HepG2 (cell line): ENCODE measurements around the gene CDV3. TPM values are rescaled to one million over a fixed set of nuclear protein-coding genes. Genes with fewer than 3 reads are reported as not detected.

ENCODE experiments used
- ARID3A ChIP-seq: IDR thresholded peaks from 2 replicates; pipeline ENCODE4 v1.6.1; 2012; ENCODE audit warnings: low read depth, low read length, improper control_type of control experiment
- ARNTL ChIP-seq: sonication (generic); formaldehyde crosslinking; IDR thresholded peaks from 2 replicates; pipeline ENCODE4 v1.4.0; 2020; ENCODE audit warnings: mild to moderate bottlenecking, missing genetic modification reagents
- ATF3 ChIP-seq: sonication (generic); formaldehyde crosslinking; IDR thresholded peaks from 2 replicates; pipeline ENCODE4 v1.4.0; 2020; ENCODE audit warnings: missing genetic modification reagents
- CENPT ChIP-seq: sonication (generic); formaldehyde crosslinking; IDR thresholded peaks from 2 replicates; pipeline ENCODE4 v1.8.0; 2022; ENCODE audit warnings: low read depth, mild to moderate bottlenecking, moderate library complexity, missing genetic modification reagents
- CENPX ChIP-seq: sonication (generic); formaldehyde crosslinking; IDR thresholded peaks from 2 replicates; pipeline ENCODE4 v1.9.0; 2021; ENCODE audit warnings: mild to moderate bottlenecking, missing genetic modification reagents, moderate library complexity
- CREM ChIP-seq, 2 experiments: sonication (generic) in 1 of 2; formaldehyde crosslinking in 1 of 2; IDR thresholded peaks; 2 replicates each; pipeline versions ENCODE4 v1.4.0 to v1.6.1; 2016 to 2020; ENCODE audit warnings: antibody characterized with exemption in 1 of 2, mild to moderate bottlenecking in 1 of 2, missing genetic modification reagents in 1 of 2
- CTCF ChIP-seq: sonication (generic); formaldehyde crosslinking; IDR thresholded peaks from 2 replicates; pipeline ENCODE4 v1.5.0; 2020; ENCODE audit warnings: mild to moderate bottlenecking, missing genetic modification reagents, moderate library complexity
- E2F5 ChIP-seq: sonication (generic); formaldehyde crosslinking; conservative IDR thresholded peaks from 2 replicates; pipeline ENCODE4 v1.4.0; 2020; ENCODE audit warnings: missing genetic modification reagents
- IRF1 ChIP-seq: sonication (generic); formaldehyde crosslinking; IDR thresholded peaks from 2 replicates; pipeline ENCODE4 v1.4.0; 2020; ENCODE audit warnings: low read depth, mild to moderate bottlenecking, missing genetic modification reagents
- KDM1A ChIP-seq: IDR thresholded peaks from 2 replicates; pipeline ENCODE4 v1.6.1; 2016; ENCODE audit warnings: missing compliant biosample characterization
- KLF16 ChIP-seq, 2 experiments: sonication (generic) in 1 of 2; formaldehyde crosslinking in 1 of 2; IDR thresholded peaks; 2 replicates each; pipeline versions ENCODE4 v1.6.1 to v1.8.0; 2016 to 2023; ENCODE audit warnings: missing genetic modification reagents in 2 of 2, missing compliant biosample characterization in 1 of 2
- MBD4 ChIP-seq: IDR thresholded peaks from 2 replicates; pipeline ENCODE4 v1.6.1; 2012; ENCODE audit warnings: low read length, inconsistent platforms, borderline replicate concordance
- NCOA1 ChIP-seq: sonication (generic); formaldehyde crosslinking; IDR thresholded peaks from 2 replicates; pipeline ENCODE4 v1.9.0; 2021; ENCODE audit warnings: missing genetic modification reagents
- PCBP2 ChIP-seq: fragments of 200-400 bp; formaldehyde crosslinking; optimal IDR thresholded peaks from 2 replicates; pipeline ENCODE3; 2018; ENCODE audit warnings: low read length, low read depth; ENCODE audit not compliant: poor library complexity, severe bottlenecking
- RBFOX2 ChIP-seq: fragments of 200-400 bp; formaldehyde crosslinking; IDR thresholded peaks from 2 replicates; pipeline ENCODE4 v1.6.1; 2017; ENCODE audit warnings: low read depth, mild to moderate bottlenecking, low read length
- RFX3 ChIP-seq: IDR thresholded peaks from 2 replicates; pipeline ENCODE4 v1.6.1; 2016; ENCODE audit warnings: missing biosample characterization, missing genetic modification reagents
- SMC3 ChIP-seq: IDR thresholded peaks from 2 replicates; pipeline ENCODE4 v1.6.1; 2011; ENCODE audit warnings: low read length, improper control_type of control experiment
- SNAPC2 ChIP-seq: sonication (generic); formaldehyde crosslinking; IDR thresholded peaks from 2 replicates; pipeline ENCODE4 v1.8.1; 2022; ENCODE audit warnings: mild to moderate bottlenecking, missing genetic modification reagents
- YEATS2 ChIP-seq: sonication (generic); formaldehyde crosslinking; IDR thresholded peaks from 2 replicates; pipeline ENCODE4 v1.4.0; 2020; ENCODE audit warnings: missing genetic modification reagents, borderline replicate concordance
- ZC3H4 ChIP-seq: sonication (generic); formaldehyde crosslinking; IDR thresholded peaks from 2 replicates; pipeline ENCODE4 v1.4.0; 2020; ENCODE audit warnings: missing genetic modification reagents, borderline replicate concordance
- ZFP82 ChIP-seq: sonication (generic); formaldehyde crosslinking; IDR thresholded peaks from 2 replicates; pipeline ENCODE4 v1.5.1; 2020; ENCODE audit warnings: mild to moderate bottlenecking, missing genetic modification reagents, borderline replicate concordance
- ZKSCAN1 ChIP-seq: fragments of 150-350 bp; IDR thresholded peaks from 2 replicates; pipeline ENCODE4 v1.6.1; 2014; ENCODE audit warnings: low read length
- ZNF296 ChIP-seq: sonication (generic); formaldehyde crosslinking; conservative IDR thresholded peaks from 2 replicates; pipeline ENCODE4 v1.5.0; 2020; ENCODE audit warnings: mild to moderate bottlenecking, missing genetic modification reagents
- ZNF451 ChIP-seq: sonication (generic); formaldehyde crosslinking; IDR thresholded peaks from 2 replicates; pipeline ENCODE4 v1.5.0; 2020; ENCODE audit warnings: mild to moderate bottlenecking, missing genetic modification reagents
- ZNF460 ChIP-seq: sonication (generic); formaldehyde crosslinking; IDR thresholded peaks from 2 replicates; pipeline ENCODE4 v1.5.1; 2020; ENCODE audit warnings: missing genetic modification reagents, mild to moderate bottlenecking, borderline replicate concordance
- ZNF724P ChIP-seq: sonication (generic); formaldehyde crosslinking; IDR thresholded peaks from 2 replicates; pipeline ENCODE4 v1.8.0; 2022; ENCODE audit warnings: missing genetic modification reagents, borderline replicate concordance
- polyA plus RNA-seq, 8 experiments: library from polyadenylated mRNA; depleted of rRNA in 3 of 8; stranded (reverse) in 7 of 8; unstranded in 1 of 8; fragments of >200 nt; fragmentation: Illumina TruSeq in 4 of 8; extraction: Trizol in 4 of 8; gene quantifications; 2 replicates each; pipeline versions ENCODE4 v1.2.1 to v1.2.3, GENCODE V29; 2011 to 2016; ENCODE audit warnings: low read depth in 4 of 8, missing spikeins in 1 of 8, mixed read lengths in 1 of 8; ENCODE audit not compliant: insufficient read depth in 1 of 8
- total RNA-seq, 5 experiments: library from RNA; depleted of rRNA; stranded (reverse); fragments of >200 nt; fragmentation: Illumina TruSeq; extraction: Trizol; gene quantifications; 2 replicates each; pipeline ENCODE4 v1.2.3, GENCODE V29; 2016; ENCODE audit warnings: low read depth in 1 of 5

CDV3 gene
- total and polyA plus RNA-seq, 2 of the 13 experiments (the other 11 are each of a cell fraction or from before 2014, with no cell fraction given) = 46.6 to 145 TPM

- TF ChIP-seq YEATS2 (CRISPR knock-in tag) (peak; percentile 26; the same call in 1 of the 2 replicates), CREM (IDR thresholded peaks at IDR 0.05) (peak; percentile 16; the same call in 1 of the 2 replicates), CREM (CRISPR knock-in tag; IDR thresholded peaks at IDR 0.05) (no peak), SMC3 (no peak), E2F5 (CRISPR knock-in tag) (no peak), ARID3A (no peak), ZFP82 (CRISPR knock-in tag) (no peak), IRF1 (CRISPR knock-in tag) (no peak), ARNTL (CRISPR knock-in tag) (peak; percentile 84), RFX3 (CRISPR knock-in tag) (no peak), ZNF451 (CRISPR knock-in tag) (no peak), KDM1A (CRISPR knock-in tag) (no peak), SNAPC2 (CRISPR knock-in tag) (no peak), ZNF724P (CRISPR knock-in tag) (no peak), CENPX (CRISPR knock-in tag) (no peak), NCOA1 (CRISPR knock-in tag) (no peak), ZNF296 (CRISPR knock-in tag) (no peak), KLF16 (CRISPR knock-in tag; IDR thresholded peaks at IDR 0.05) (peak in 1 of 2 experiments; percentile 57; a peak in 1 of 4 replicates), ZC3H4 (CRISPR knock-in tag) (no peak), CTCF (CRISPR knock-in tag) (peak; percentile 52), RBFOX2 (peak; percentile 8; the same call in 1 of the 2 replicates), MBD4 (no peak), ZKSCAN1 (no peak), ATF3 (CRISPR knock-in tag) (no peak), ZNF460 (no peak), CENPT (CRISPR knock-in tag) (no peak), PCBP2 (no peak)
These were observed 885 bp downstream of the CDV3 start (continued) for GRCh38 chr3:133574260-133574881.
